Lower lobe of right lung (tissue), 2 donors: ENCODE data around the gene CRADD. TPM values are rescaled to one million over a fixed set of nuclear protein-coding genes. Genes with fewer than 3 reads are reported as not detected.

ENCODE experiments used
- ATAC-seq, 2 donors: fragments of 200-7000 bp; cut with Tn5 transposase; one replicate each; pipeline ENCODE4 v1.9.1; 2020 to 2022; ENCODE audit warnings: mild to moderate bottlenecking in 2 of 2, moderate library complexity in 2 of 2
- DNase-seq: peaks from one replicate; pipeline ENCODE4 v3.0.0-alpha.2; 2020
- H3K27ac ChIP-seq: fragments of 200-600 bp; one replicate; pipeline ENCODE4 v1.8.0; 2022
- H3K27me3 ChIP-seq: fragments of 200-600 bp; one replicate; pipeline ENCODE4 v1.8.0; 2022; ENCODE audit warnings: low read depth
- H3K36me3 ChIP-seq: fragments of 200-600 bp; one replicate; pipeline ENCODE4 v1.8.0; 2022; ENCODE audit warnings: mild to moderate bottlenecking
- H3K4me1 ChIP-seq: fragments of 200-600 bp; one replicate; pipeline ENCODE4 v1.8.0; 2022
- H3K4me3 ChIP-seq: fragments of 200-600 bp; one replicate; pipeline ENCODE4 v1.8.0; 2022; ENCODE audit warnings: mild to moderate bottlenecking
- H3K9me3 ChIP-seq: fragments of 200-600 bp; one replicate; pipeline ENCODE4 v1.8.0; 2022
- CTCF ChIP-seq: fragments of 200-600 bp; IDR thresholded peaks from one replicate; pipeline ENCODE4 v1.8.0; 2022; ENCODE audit warnings: antibody characterized with exemption, mild to moderate bottlenecking
- intact Hi-C: fragments of 100-400 bp; cut with DNase I; formaldehyde crosslinking; loops from one replicate; pipeline ENCODE4 v1.11.0; 2022
- total RNA-seq: library from RNA; stranded (reverse); fragmentation: NEBNext Ultra II Directional; extraction: Animal tissue kit (Norgen Biotek cat#: 25700); gene quantifications from one replicate; pipeline ENCODE4 v1.2.1, GENCODE V29; 2021
- donor health status: DM: no; HTN: yes; CAD: no; lungs with severe emphysema.

Gene CRADD
- total RNA-seq, 1 donor from 2014 or later: 16.5 TPM

- Histone ChIP-seq H3K36me3 (no peaks in the 10 kb centered on the region), H3K27ac (no peak overlapping the region), H3K4me1 (no peaks in the 10 kb centered on the region), H3K9me3 (no peaks in the 10 kb centered on the region), H3K27me3 (no peaks in the 10 kb centered on the region), H3K4me3 (no peak overlapping the region)
- no peak for DNase-seq
- no peak for ATAC-seq
- no peak for TF ChIP-seq CTCF
- intact Hi-C loops: no loop called here
Measured at GRCh38 chr12:93653079-93653478, 24.1 kb upstream of the CRADD start.

GRCh38 chr12:93653712-93654111 lies 23.5 kb upstream of the CRADD start:
- Histone ChIP-seq H3K36me3 (no peaks in the 10 kb centered on the region), H3K9me3 (no peaks in the 10 kb centered on the region), H3K27me3 (no peaks in the 10 kb centered on the region), H3K4me3 (no peak overlapping the region), H3K4me1 (no peaks in the 10 kb centered on the region), H3K27ac (no peak overlapping the region)
- ATAC-seq: no peak
- intact Hi-C loops: no loop called here
- DNase-seq: no peak
- TF ChIP-seq CTCF: no peak

DNA sequence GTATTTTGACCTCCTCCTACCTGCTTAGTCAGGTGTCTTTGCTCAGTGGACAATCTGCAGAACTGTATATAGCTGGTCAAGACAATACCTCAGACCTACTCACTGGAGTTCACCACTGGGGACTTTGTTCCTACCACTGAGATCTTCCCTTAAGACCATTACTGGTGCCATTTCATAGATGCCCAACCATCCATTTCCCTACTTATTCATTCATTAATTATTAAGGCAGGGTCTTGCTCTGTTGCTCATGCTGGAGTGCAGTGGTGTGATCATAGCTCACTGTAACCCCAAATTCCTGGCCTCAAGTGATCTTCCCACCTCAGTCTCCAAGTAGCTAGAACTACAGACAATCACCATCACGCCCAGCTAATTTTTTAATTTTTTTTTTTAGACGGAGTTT lies 22.8 kb upstream of the CRADD start:
- H3K36me3 ChIP-seq: no peaks in the 10 kb centered on the region
- H3K27me3 ChIP-seq: no peaks in the 10 kb centered on the region
- no peaks in the 10 kb centered on the region for H3K9me3 ChIP-seq
- ATAC-seq: no peak
- intact Hi-C loops: no loop called here
- no peak for DNase-seq
- TF ChIP-seq CTCF: no peak
- H3K4me3 ChIP-seq: no peak overlapping the region
- H3K27ac ChIP-seq: no peak overlapping the region
- H3K4me1 ChIP-seq: no peaks in the 10 kb centered on the region

- Histone ChIP-seq H3K9me3 (no peaks in the 10 kb centered on the region), H3K27me3 (no peaks in the 10 kb centered on the region), H3K27ac (no peak overlapping the region), H3K36me3 (no peaks in the 10 kb centered on the region), H3K4me1 (no peaks in the 10 kb centered on the region), H3K4me3 (no peak overlapping the region)
- no peak for ATAC-seq
- DNase-seq: no peak
- no peak for TF ChIP-seq CTCF
- intact Hi-C loops: no loop called here
Measured at GRCh38 chr12:93657071-93657470, 20.1 kb upstream of the CRADD start.

- H3K27ac ChIP-seq: no peak overlapping the region
- H3K27me3 ChIP-seq: no peaks in the 10 kb centered on the region
- no peak overlapping the region for H3K4me3 ChIP-seq
- intact Hi-C loops: no loop called here
- no peaks in the 10 kb centered on the region for H3K9me3 ChIP-seq
- no peaks in the 10 kb centered on the region for H3K4me1 ChIP-seq
- no peak for ATAC-seq
- TF ChIP-seq CTCF: no peak
- DNase-seq: no peak
- H3K36me3 ChIP-seq: no peaks in the 10 kb centered on the region
Measured at GRCh38 chr12:93661021-93661420, 16.2 kb upstream of the CRADD start.
